ENCODE measurements around the gene STK39.

DNA sequence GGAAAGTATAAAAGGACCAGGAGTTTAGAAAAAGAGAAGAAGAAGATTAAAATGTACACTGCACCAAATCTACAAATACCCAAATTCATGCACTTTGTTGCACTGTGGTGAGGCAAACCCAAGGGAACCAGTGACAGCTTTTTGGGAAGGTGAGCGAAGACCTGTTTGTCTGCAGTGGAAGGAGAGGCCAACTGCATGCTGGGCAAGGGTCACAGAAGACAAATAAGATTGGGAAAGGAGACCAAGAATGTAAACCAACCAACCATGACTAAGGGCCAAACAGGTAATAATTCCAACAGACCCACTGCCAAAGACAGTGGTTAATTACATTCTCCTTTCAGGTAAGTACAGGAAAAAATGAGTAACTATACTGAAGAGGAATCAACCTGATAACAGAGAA is 202.8 kb downstream of the STK39 start:
- TF ChIP-seq CTCF (IDR thresholded peaks at IDR 0.05) (no peak), POLR2A (IDR thresholded peaks at IDR 0.05) (no peak)

Measured in right lobe of liver (tissue), 4 donors.